Cardiac fibroblast (primary cell): ENCODE data around the gene GRIN1.

Experiments
- DNase-seq, 2 donors: peaks; one replicate each; pipeline versions ENCODE4 v3.0.0 to v3.0.0-alpha.2; 2010; ENCODE audit warnings: low read depth in 2 of 2
- H3K4me3 ChIP-seq, 2 donors: replicated peaks in 1 of 2; 1 replicate in 1 of 2; 2 replicates in 1 of 2; pipeline ENCODE4 v1.5.1; 2011; ENCODE audit warnings: low read depth in 2 of 2, low read length in 2 of 2, mild to moderate bottlenecking in 2 of 2, moderate library complexity in 1 of 2
- CTCF ChIP-seq: IDR thresholded peaks from one replicate; pipeline ENCODE4 v1.5.1; 2011; ENCODE audit warnings: low read depth, mild to moderate bottlenecking, low read length, inconsistent platforms

The GRIN1 gene

GRCh38 chr9:137126786-137127185 lies 12.2 kb upstream of the GRIN1 start:
- DNase-seq: no peak
- H3K4me3 ChIP-seq: no peak overlapping the region
- no peak for TF ChIP-seq CTCF

GRCh38 chr9:137127301-137128157 lies 11.4 kb upstream of the GRIN1 start:
- peak; percentile 32 to 38 for DNase-seq
- no peak for TF ChIP-seq CTCF
- H3K4me3 ChIP-seq: peak overlapping the region; percentile 3 to 32

- no peak for DNase-seq
- no peak for TF ChIP-seq CTCF
- peak overlapping the region; percentile 75 to 79 for H3K4me3 ChIP-seq
These were observed 10.6 kb upstream of the GRIN1 start for GRCh38 chr9:137128158-137128861.

GRCh38 chr9:137128862-137129455 lies 10.0 kb upstream of the GRIN1 start:
- no peak for TF ChIP-seq CTCF
- DNase-seq: peak; percentile 34 to 40
- peak overlapping the region; percentile 75 to 79 for H3K4me3 ChIP-seq

GRCh38 chr9:137129456-137130175 lies 9.3 kb upstream of the GRIN1 start:
- H3K4me3 ChIP-seq: peak overlapping the region; percentile 75 to 79
- DNase-seq: peak; percentile 92 to 93
- TF ChIP-seq CTCF: no peak

GRCh38 chr9:137130176-137130755 lies 8.7 kb upstream of the GRIN1 start:
- DNase-seq: peak in 1 of 2 donors; percentile 33
- no peak for TF ChIP-seq CTCF
- peak overlapping the region; percentile 75 to 79 for H3K4me3 ChIP-seq
